IMR-90 (cell line): ENCODE data around the gene MPST. TPM values are rescaled to one million over a fixed set of nuclear protein-coding genes. Genes with fewer than 3 reads are reported as not detected.

ENCODE experiments used
- ATAC-seq: fragments of 200-7000 bp; cut with Tn5 transposase; 2 replicates; pipeline ENCODE4 v1.9.1; 2020; ENCODE audit warnings: low read depth, mild to moderate bottlenecking, moderate library complexity
- BruUV-seq: library from RNA; stranded (reverse); fragments of 400-500 nt; replicated peaks from 2 replicates; lab custom pipeline; 2021; lab: Mats Ljungman, UMichigan
- CTCF ChIA-PET: fragments of 300-600 bp; formaldehyde crosslinking; extraction: SDS; loops from one replicate; lab custom pipeline; 2021; ENCODE audit warnings: antibody characterized with exemption; lab: Yijun Ruan, JAX
- POLR2A ChIA-PET: fragments of 300-600 bp; sonication (Branson Sonifier 250); formaldehyde crosslinking; loops from one replicate; lab custom pipeline; 2022; ENCODE audit warnings: antibody characterized with exemption; ENCODE audit not compliant: unreplicated experiment; lab: Charles Lee
- DNase-seq: peaks from one replicate; pipeline ENCODE4 v3.0.0; 2013
- H2AFZ ChIP-seq: replicated peaks from 2 replicates; pipeline ENCODE3; 2013; ENCODE audit warnings: low read length, mild to moderate bottlenecking; ENCODE audit not compliant: poor library complexity
- H2AK5ac ChIP-seq: 2 replicates; pipeline ENCODE4 v1.6.1; 2013; ENCODE audit warnings: low read depth, low read length, inconsistent platforms
- H2AK9ac ChIP-seq: replicated peaks from 2 replicates; pipeline ENCODE3; 2013; ENCODE audit warnings: mild to moderate bottlenecking, low read depth, low read length, moderate library complexity; ENCODE audit not compliant: poor library complexity
- H2BK120ac ChIP-seq: 2 replicates; pipeline ENCODE4 v1.6.1; 2013; ENCODE audit warnings: low read depth, low read length, inconsistent platforms
- H2BK15ac ChIP-seq: 3 replicates; pipeline ENCODE4 v1.6.1; 2013; ENCODE audit warnings: low read depth, low read length, inconsistent platforms
- H2BK20ac ChIP-seq: 2 replicates; pipeline ENCODE4 v1.6.1; 2013; ENCODE audit warnings: low read depth, mild to moderate bottlenecking, inconsistent platforms, low read length, moderate library complexity
- H2BK5ac ChIP-seq: 2 replicates; pipeline ENCODE4 v1.6.1; 2013; ENCODE audit warnings: mild to moderate bottlenecking, low read depth, low read length, inconsistent platforms; ENCODE audit not compliant: poor library complexity, severe bottlenecking
- H3K14ac ChIP-seq: replicated peaks from 2 replicates; pipeline ENCODE4 v1.6.1; 2013; ENCODE audit warnings: low read depth, low read length, inconsistent platforms
- H3K18ac ChIP-seq: 2 replicates; pipeline ENCODE4 v1.6.1; 2013; ENCODE audit warnings: low read depth, low read length, control low read depth
- H3K23ac ChIP-seq: 2 replicates; pipeline ENCODE4 v1.6.1; 2013; ENCODE audit warnings: low read depth, low read length, inconsistent platforms
- H3K27ac ChIP-seq: 2 replicates; pipeline ENCODE4 v1.5.1; 2013; ENCODE audit warnings: mild to moderate bottlenecking, control low read depth, low read length; ENCODE audit not compliant: insufficient read depth
- H3K27me3 ChIP-seq: 2 replicates; pipeline ENCODE4 v1.6.1; 2013; ENCODE audit warnings: low read length; ENCODE audit not compliant: control insufficient read depth, insufficient read depth
- H3K36me3 ChIP-seq: 2 replicates; pipeline ENCODE4 v1.6.1; 2013; ENCODE audit warnings: low read length, mixed read lengths; ENCODE audit not compliant: control insufficient read depth, insufficient read depth
- H3K4ac ChIP-seq: 2 replicates; pipeline ENCODE4 v1.6.1; 2013; ENCODE audit warnings: low read depth, low read length, inconsistent platforms
- H3K4me1 ChIP-seq: 2 replicates; pipeline ENCODE4 v1.6.1; 2013; ENCODE audit warnings: low read length, mixed read lengths; ENCODE audit not compliant: control insufficient read depth, insufficient read depth
- H3K4me2 ChIP-seq: 2 replicates; pipeline ENCODE4 v1.6.1; 2013; ENCODE audit warnings: low read depth, mild to moderate bottlenecking, control low read depth, low read length, moderate library complexity
- H3K4me3 ChIP-seq: 2 replicates; pipeline ENCODE4 v1.5.1; 2013; ENCODE audit warnings: low read depth, mild to moderate bottlenecking, control low read depth, low read length, moderate library complexity; ENCODE audit not compliant: insufficient read depth
- H3K56ac ChIP-seq: 2 replicates; pipeline ENCODE4 v1.6.1; 2013; ENCODE audit warnings: low read length, inconsistent platforms; ENCODE audit not compliant: insufficient read depth; ENCODE audit errors: extremely low read depth
- H3K79me1 ChIP-seq, 2 experiments: 2 replicates each; pipeline ENCODE4 v1.6.1; 2013; ENCODE audit warnings: low read length in 2 of 2, inconsistent platforms in 1 of 2, low read depth in 1 of 2
- H3K9ac ChIP-seq: 2 replicates; pipeline ENCODE4 v1.6.1; 2013; ENCODE audit warnings: low read depth, low read length, control low read depth
- H3K9me1 ChIP-seq: 2 replicates; pipeline ENCODE4 v1.6.1; 2013; ENCODE audit warnings: low read length, inconsistent platforms; ENCODE audit not compliant: insufficient read depth
- H3K9me3 ChIP-seq: 2 replicates; pipeline ENCODE4 v1.6.1; 2013; ENCODE audit warnings: low read length; ENCODE audit not compliant: control insufficient read depth, insufficient read depth
- H4K20me1 ChIP-seq: 2 replicates; pipeline ENCODE4 v1.6.1; 2013; ENCODE audit warnings: low read length, inconsistent platforms; ENCODE audit not compliant: insufficient read depth
- H4K5ac ChIP-seq: 2 replicates; pipeline ENCODE4 v1.6.1; 2013; ENCODE audit warnings: mild to moderate bottlenecking, low read depth, low read length, control low read depth
- H4K8ac ChIP-seq, 2 experiments: 2 replicates each; pipeline ENCODE4 v1.6.1; 2013; ENCODE audit warnings: low read depth in 2 of 2, low read length in 2 of 2, control low read depth in 1 of 2, inconsistent platforms in 1 of 2
- H4K91ac ChIP-seq: 2 replicates; pipeline ENCODE4 v1.6.1; 2013; ENCODE audit warnings: low read depth, low read length, inconsistent platforms; ENCODE audit not compliant: insufficient read depth
- POLR2A ChIP-seq: IDR thresholded peaks from 2 replicates; pipeline ENCODE4 v1.6.1; 2012; ENCODE audit warnings: mild to moderate bottlenecking, low read depth, low read length
- WGBS, 2 experiments: methylation state at CpG; one replicate each; pipeline versions ENCODE4 v1.1.5 to v1.1.7; 2013; ENCODE audit warnings: missing lambda C conversion rate in 2 of 2; ENCODE audit not compliant: insufficient read length in 1 of 2; ENCODE audit errors: extremely low coverage in 2 of 2; 5-methylcytosine and 5-hydroxymethylcytosine counted together
- dilution Hi-C: fragments of 300-500 bp; cut with HindIII; formaldehyde crosslinking; loops from one replicate; pipeline ENCODE4 v1.14.3; 2018; ENCODE audit warnings: low sequenced_read_pairs; ENCODE audit not compliant: unreplicated experiment
- in situ Hi-C: fragments of 300-500 bp; cut with MboI; formaldehyde crosslinking; loops from 3 replicates; pipeline ENCODE4 v1.14.3; 2019; ENCODE audit warnings: low sequenced_read_pairs, inconsistent platforms, mixed read lengths
- intact Hi-C: fragments of 100-400 bp; cut with micrococcal nuclease; formaldehyde crosslinking; loops from 2 replicates; pipeline ENCODE4 v1.10.0; 2022
- polyA plus RNA-seq, 3 experiments: library from polyadenylated mRNA; depleted of rRNA; stranded (reverse); fragments of >200 nt; gene quantifications; 2 replicates each; pipeline ENCODE4 v1.2.3, GENCODE V29; 2012; ENCODE audit warnings: low replicate concordance in 1 of 3
- total RNA-seq: library from RNA; depleted of rRNA; stranded (reverse); fragments of >200 nt; gene quantifications from 2 replicates; pipeline ENCODE4 v1.2.3, GENCODE V29; 2012

The MPST gene
- total and polyA plus RNA-seq, 2 of the 4 experiments (the other 2 are of a cell fraction): 19.2 to 43.0 TPM

- H2AK9ac ChIP-seq: no peak overlapping the region
- peaks cover 2% of the 10 kb centered on the region; the same call in 1 of the 2 replicates for H3K9me1 ChIP-seq
- ATAC-seq: no peak
- no peak overlapping the region for H2BK120ac ChIP-seq
- H3K56ac ChIP-seq: no peak overlapping the region
- H3K9me3 ChIP-seq: no peaks in the 10 kb centered on the region
- H3K4ac ChIP-seq: no peak overlapping the region
- no peak overlapping the region for H3K9ac ChIP-seq
- H3K36me3 ChIP-seq: peaks cover 12% of the 10 kb centered on the region
- in situ Hi-C loops (no loop called here), intact Hi-C loops (no loop called here), dilution Hi-C loops (no loop called here)
- no peak overlapping the region for H3K18ac ChIP-seq
- H4K91ac ChIP-seq: no peak overlapping the region
- CTCF ChIA-PET: no interaction called here
- WGBS, 2 experiments: no CpG with 5 or more reads among the region's 10 CpGs
- no peak overlapping the region for H2BK20ac ChIP-seq
- H3K4me1 ChIP-seq: peaks cover 1% of the 10 kb centered on the region; the same call in 1 of the 2 replicates
- H4K20me1 ChIP-seq: peaks cover 23% of the 10 kb centered on the region
- H3K23ac ChIP-seq: no peak overlapping the region
- H4K5ac ChIP-seq: no peak overlapping the region
- POLR2A ChIA-PET: no interaction called here
- no peak overlapping the region for H2AK5ac ChIP-seq
- H3K27ac ChIP-seq: no peak overlapping the region
- no peak overlapping the region for H3K14ac ChIP-seq
- BruUV-seq: no TSS peak
- H4K8ac ChIP-seq: no peak overlapping the region
- H2BK15ac ChIP-seq: no peak overlapping the region
- DNase-seq: no peak
- no peak overlapping the region for H3K4me2 ChIP-seq
- peaks cover 11% of the 10 kb centered on the region for H3K27me3 ChIP-seq
- H3K4me3 ChIP-seq: no peak overlapping the region
- no peak for TF ChIP-seq POLR2A
- no peak overlapping the region for H2BK5ac ChIP-seq
- peaks cover 4 to 18% of the 10 kb centered on the region in 2 experiments for H3K79me1 ChIP-seq
- H2AFZ ChIP-seq: no peak overlapping the region
Measured at GRCh38 chr22:37012956-37013355, 6.6 kb upstream of the MPST start.
